CD14-positive monocyte (primary cell): ENCODE measurements around the gene PWWP2A. TPM values are rescaled to one million over a fixed set of nuclear protein-coding genes. Genes with fewer than 3 reads are reported as not detected.

Source experiments
- DNase-seq, 3 donors: peaks; one replicate each; pipeline ENCODE4 v3.0.0-alpha.2; 2011 to 2022
- H2AFZ ChIP-seq: 2 replicates; pipeline ENCODE4 v1.6.0; 2012; ENCODE audit warnings: mild to moderate bottlenecking, low read depth, low read length, inconsistent platforms; ENCODE audit not compliant: insufficient read depth, poor library complexity, severe bottlenecking
- H3K27ac ChIP-seq, 2 donors: 1 replicate in 1 of 2; 2 replicates in 1 of 2; pipeline ENCODE4 v1.5.1; 2012 to 2013; ENCODE audit warnings: low read length in 2 of 2, control low read depth in 1 of 2, inconsistent platforms in 1 of 2, low read depth in 1 of 2, mild to moderate bottlenecking in 1 of 2
- H3K27me3 ChIP-seq, 2 donors: one replicate each; pipeline versions ENCODE4 v1.6.0 to v1.6.1; 2011 to 2013; ENCODE audit warnings: low read length in 2 of 2; ENCODE audit not compliant: control insufficient read depth in 2 of 2, insufficient read depth in 2 of 2
- H3K36me3 ChIP-seq, 2 donors: replicated peaks in 1 of 2; 1 replicate in 1 of 2; 2 replicates in 1 of 2; pipeline versions ENCODE4 v1.5.1 to v1.6.1; 2012 to 2013; ENCODE audit warnings: low read length in 2 of 2, control low read depth in 1 of 2, inconsistent platforms in 1 of 2, mild to moderate bottlenecking in 1 of 2; ENCODE audit not compliant: insufficient read depth in 2 of 2, control insufficient read depth in 1 of 2
- H3K4me1 ChIP-seq, 2 donors: 1 replicate in 1 of 2; 2 replicates in 1 of 2; pipeline versions ENCODE4 v1.5.1 to v1.6.1; 2012 to 2013; ENCODE audit warnings: low read length in 2 of 2, control low read depth in 1 of 2, inconsistent platforms in 1 of 2, mild to moderate bottlenecking in 1 of 2, moderate library complexity in 1 of 2; ENCODE audit not compliant: insufficient read depth in 2 of 2, control insufficient read depth in 1 of 2
- H3K4me2 ChIP-seq: replicated peaks from 2 replicates; pipeline ENCODE3; 2012; ENCODE audit warnings: low read length, moderate library complexity, mild to moderate bottlenecking; ENCODE audit not compliant: poor library complexity, severe bottlenecking; ENCODE audit errors: extremely low read depth
- H3K4me3 ChIP-seq, 3 experiments: fragments of 200-600 bp in 1 of 3; sonication (generic) in 1 of 3; replicated peaks in 1 of 3; 1 replicate in 2 of 3; 2 replicates in 1 of 3; pipeline ENCODE4 v1.5.1; 2011 to 2013; ENCODE audit warnings: low read length in 3 of 3, mild to moderate bottlenecking in 3 of 3, control low read depth in 2 of 3, low read depth in 2 of 3, inconsistent platforms in 1 of 3, moderate library complexity in 1 of 3
- H3K79me2 ChIP-seq: 2 replicates; pipeline ENCODE4 v1.6.0; 2012; ENCODE audit warnings: mild to moderate bottlenecking, control low read depth, inconsistent platforms, low read length, moderate library complexity; ENCODE audit not compliant: insufficient read depth
- H3K9ac ChIP-seq: 2 replicates; pipeline ENCODE4 v1.6.0; 2017; ENCODE audit warnings: low read length, mild to moderate bottlenecking; ENCODE audit not compliant: insufficient read depth, poor library complexity, severe bottlenecking
- H3K9me3 ChIP-seq, 2 donors: replicated peaks in 1 of 2; 1 replicate in 1 of 2; 2 replicates in 1 of 2; pipeline versions ENCODE4 v1.5.1 to v1.6.1; 2012 to 2013; ENCODE audit warnings: low read length in 2 of 2, control low read depth in 1 of 2; ENCODE audit not compliant: control insufficient read depth in 1 of 2, insufficient read depth in 1 of 2
- H4K20me1 ChIP-seq: 2 replicates; pipeline ENCODE4 v1.6.0; 2012; ENCODE audit warnings: mild to moderate bottlenecking, low read length, control low read depth, moderate library complexity; ENCODE audit not compliant: insufficient read depth
- H3K27ac Mint-ChIP-seq, 7 donors: one replicate each; pipeline ENCODE4 v1.8.0; 2020; ENCODE audit warnings: mild to moderate bottlenecking in 7 of 7, mixed read lengths in 7 of 7, moderate library complexity in 6 of 7, inconsistent platforms in 2 of 7
- H3K27me3 Mint-ChIP-seq, 3 donors: one replicate each; pipeline ENCODE4 v1.8.0; 2021 to 2022; ENCODE audit warnings: low read depth in 3 of 3, mild to moderate bottlenecking in 3 of 3, mixed read lengths in 3 of 3, moderate library complexity in 3 of 3, inconsistent platforms in 1 of 3
- H3K36me3 Mint-ChIP-seq, 2 donors: one replicate each; pipeline ENCODE4 v1.8.0; 2020; ENCODE audit warnings: mixed read lengths in 2 of 2, inconsistent platforms in 1 of 2, mild to moderate bottlenecking in 1 of 2
- H3K4me1 Mint-ChIP-seq: one replicate; pipeline ENCODE4 v1.8.0; 2020; ENCODE audit warnings: mild to moderate bottlenecking, mixed read lengths
- H3K4me3 Mint-ChIP-seq, 2 donors: one replicate each; pipeline ENCODE4 v1.8.0; 2020; ENCODE audit warnings: mild to moderate bottlenecking in 2 of 2, mixed read lengths in 2 of 2, moderate library complexity in 1 of 2
- H3K9me3 Mint-ChIP-seq, 7 donors: one replicate each; pipeline ENCODE4 v1.8.0; 2020 to 2022; ENCODE audit warnings: mixed read lengths in 7 of 7, mild to moderate bottlenecking in 6 of 7, moderate library complexity in 6 of 7, inconsistent platforms in 2 of 7
- WGBS: methylation state at CpG from one replicate; pipeline ENCODE4 v1.1.5; 2013; ENCODE audit warnings: missing lambda C conversion rate; ENCODE audit not compliant: insufficient coverage; 5-methylcytosine and 5-hydroxymethylcytosine counted together
- intact Hi-C, 2 donors: fragments of 100-400 bp; cut with micrococcal nuclease; formaldehyde crosslinking; loops; one replicate each; pipeline versions ENCODE4 v1.15.0 to v1.15.1; 2023
- polyA plus RNA-seq, 3 donors: library from polyadenylated mRNA; depleted of rRNA in 1 of 3; unstranded in 2 of 3; stranded (reverse) in 1 of 3; fragments of 300-500 nt in 2 of 3; fragments of >200 nt in 1 of 3; fragmentation: Illumina TruSeq in 2 of 3; gene quantifications; 1 replicate in 2 of 3; 2 replicates in 1 of 3; pipeline ENCODE4 v1.2.3, GENCODE V29; 2012 to 2021
- TF ChIP-seq, protein P1 (sequence below): fragments of 200-600 bp; IDR thresholded peaks from one replicate; pipeline ENCODE4 v1.8.0; 2022; ENCODE audit warnings: antibody characterized with exemption, mild to moderate bottlenecking

PWWP2A gene
- polyA plus RNA-seq, 3 donors: 18.8 to 21.6 (median 18.9) TPM

- Mint-ChIP-seq H3K27ac (no peak overlapping the region), H3K4me3 (no peak overlapping the region), H3K4me1 (no peaks in the 10 kb centered on the region), H3K9me3 (no peaks in the 10 kb centered on the region), H3K36me3 (no peaks in the 10 kb centered on the region), H3K27me3 (peaks cover 1 to 4% (median 4%) of the 10 kb centered on the region in 3 donors)
- H2AFZ ChIP-seq: no peak overlapping the region
- no peak overlapping the region for H3K4me2 ChIP-seq
- no peak overlapping the region for H3K4me3 ChIP-seq
- H3K4me1 ChIP-seq: no peaks in the 10 kb centered on the region
- no peaks in the 10 kb centered on the region for H3K9me3 ChIP-seq
- H3K36me3 ChIP-seq: no peaks in the 10 kb centered on the region
- TF ChIP-seq, protein P1, sequence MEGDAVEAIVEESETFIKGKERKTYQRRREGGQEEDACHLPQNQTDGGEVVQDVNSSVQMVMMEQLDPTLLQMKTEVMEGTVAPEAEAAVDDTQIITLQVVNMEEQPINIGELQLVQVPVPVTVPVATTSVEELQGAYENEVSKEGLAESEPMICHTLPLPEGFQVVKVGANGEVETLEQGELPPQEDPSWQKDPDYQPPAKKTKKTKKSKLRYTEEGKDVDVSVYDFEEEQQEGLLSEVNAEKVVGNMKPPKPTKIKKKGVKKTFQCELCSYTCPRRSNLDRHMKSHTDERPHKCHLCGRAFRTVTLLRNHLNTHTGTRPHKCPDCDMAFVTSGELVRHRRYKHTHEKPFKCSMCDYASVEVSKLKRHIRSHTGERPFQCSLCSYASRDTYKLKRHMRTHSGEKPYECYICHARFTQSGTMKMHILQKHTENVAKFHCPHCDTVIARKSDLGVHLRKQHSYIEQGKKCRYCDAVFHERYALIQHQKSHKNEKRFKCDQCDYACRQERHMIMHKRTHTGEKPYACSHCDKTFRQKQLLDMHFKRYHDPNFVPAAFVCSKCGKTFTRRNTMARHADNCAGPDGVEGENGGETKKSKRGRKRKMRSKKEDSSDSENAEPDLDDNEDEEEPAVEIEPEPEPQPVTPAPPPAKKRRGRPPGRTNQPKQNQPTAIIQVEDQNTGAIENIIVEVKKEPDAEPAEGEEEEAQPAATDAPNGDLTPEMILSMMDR: no peak
- no peak for DNase-seq
- H4K20me1 ChIP-seq: no peaks in the 10 kb centered on the region
- H3K9ac ChIP-seq: no peak overlapping the region
- H3K79me2 ChIP-seq: no peaks in the 10 kb centered on the region
- intact Hi-C loops: no loop called here
- no peaks in the 10 kb centered on the region for H3K27me3 ChIP-seq
- WGBS: 100% methylated on average over 1 of the region's 1 CpG
- no peak overlapping the region for H3K27ac ChIP-seq
Measured at GRCh38 chr5:160152287-160152686, 33.0 kb upstream of the PWWP2A start.

GRCh38 chr5:160151017-160151416 is 31.8 kb upstream of the PWWP2A start:
- no peaks in the 10 kb centered on the region for H3K9me3 ChIP-seq
- no peaks in the 10 kb centered on the region for H4K20me1 ChIP-seq
- TF ChIP-seq, protein P1: no peak
- H3K9me3 Mint-ChIP-seq: no peaks in the 10 kb centered on the region
- H3K4me1 ChIP-seq: no peaks in the 10 kb centered on the region
- H3K27me3 Mint-ChIP-seq: peaks cover 1 to 4% (median 4%) of the 10 kb centered on the region in 3 donors
- intact Hi-C loops: no loop called here
- no peaks in the 10 kb centered on the region for H3K27me3 ChIP-seq
- H3K4me2 ChIP-seq: no peak overlapping the region
- H3K4me3 ChIP-seq: no peak overlapping the region
- H3K36me3 ChIP-seq: no peaks in the 10 kb centered on the region
- no peak overlapping the region for H3K27ac Mint-ChIP-seq
- no peaks in the 10 kb centered on the region for H3K4me1 Mint-ChIP-seq
- H3K9ac ChIP-seq: no peak overlapping the region
- H2AFZ ChIP-seq: no peak overlapping the region
- no peak overlapping the region for H3K4me3 Mint-ChIP-seq
- no peaks in the 10 kb centered on the region for H3K79me2 ChIP-seq
- WGBS: no CpG with 5 or more reads among the region's 3 CpGs
- no peak for DNase-seq
- no peaks in the 10 kb centered on the region for H3K36me3 Mint-ChIP-seq
- no peak overlapping the region for H3K27ac ChIP-seq
